Stimulated activated CD4-positive, alpha-beta T cell treated with anti-CD3 and anti-CD28 coated beads, Interleukin-4, amount 100 ng/mL, for 48 hours (primary cell): ENCODE data around the gene CTBP1.

Experiments
- DNase-seq, 2 donors: peaks; one replicate each; pipeline ENCODE4 v3.0.0-alpha.2; 2020; ENCODE audit warnings: low read depth in 2 of 2

The CTBP1 gene

DNA sequence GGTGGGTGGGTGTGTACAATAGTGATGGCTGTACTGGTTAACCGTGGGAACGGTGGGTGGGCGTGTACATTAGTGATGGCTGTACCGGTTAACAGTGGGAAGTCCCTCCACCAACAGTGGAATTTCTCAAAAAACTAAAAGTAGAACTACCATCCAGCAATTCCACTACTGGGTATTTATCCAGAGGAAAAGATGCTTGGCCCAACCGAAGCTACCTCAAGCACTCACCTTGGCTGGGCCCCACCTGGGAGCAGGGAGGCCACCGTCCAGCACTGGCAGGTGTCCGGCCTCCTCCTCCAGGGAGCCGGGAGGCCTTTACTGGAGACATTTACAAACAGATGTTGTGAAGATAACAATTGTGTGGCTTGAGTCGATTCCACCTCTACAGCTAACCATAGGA is 34.8 kb upstream of the CTBP1 start:
- DNase-seq = no peak

DNA sequence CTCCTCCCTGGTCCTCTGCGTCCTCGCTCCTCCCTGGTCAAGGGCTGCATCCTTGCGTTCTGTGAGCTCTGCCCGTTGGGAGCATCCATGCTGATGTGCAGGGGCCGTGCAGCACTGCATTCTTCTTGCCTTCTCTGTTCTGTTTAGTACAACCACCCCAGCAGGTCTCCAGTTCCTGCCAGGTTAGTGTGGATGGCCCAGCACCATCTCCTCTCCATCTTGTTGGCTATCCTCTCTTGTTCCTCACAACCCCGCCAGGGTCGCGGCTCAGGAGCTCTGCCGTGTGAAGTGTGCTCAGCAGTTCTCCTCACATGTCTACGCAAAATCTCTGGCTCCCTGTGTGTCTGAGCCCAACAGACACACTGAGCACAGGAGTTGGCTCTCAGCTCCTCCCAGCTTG is 30.3 kb upstream of the CTBP1 start:
- DNase-seq = no peak

DNA sequence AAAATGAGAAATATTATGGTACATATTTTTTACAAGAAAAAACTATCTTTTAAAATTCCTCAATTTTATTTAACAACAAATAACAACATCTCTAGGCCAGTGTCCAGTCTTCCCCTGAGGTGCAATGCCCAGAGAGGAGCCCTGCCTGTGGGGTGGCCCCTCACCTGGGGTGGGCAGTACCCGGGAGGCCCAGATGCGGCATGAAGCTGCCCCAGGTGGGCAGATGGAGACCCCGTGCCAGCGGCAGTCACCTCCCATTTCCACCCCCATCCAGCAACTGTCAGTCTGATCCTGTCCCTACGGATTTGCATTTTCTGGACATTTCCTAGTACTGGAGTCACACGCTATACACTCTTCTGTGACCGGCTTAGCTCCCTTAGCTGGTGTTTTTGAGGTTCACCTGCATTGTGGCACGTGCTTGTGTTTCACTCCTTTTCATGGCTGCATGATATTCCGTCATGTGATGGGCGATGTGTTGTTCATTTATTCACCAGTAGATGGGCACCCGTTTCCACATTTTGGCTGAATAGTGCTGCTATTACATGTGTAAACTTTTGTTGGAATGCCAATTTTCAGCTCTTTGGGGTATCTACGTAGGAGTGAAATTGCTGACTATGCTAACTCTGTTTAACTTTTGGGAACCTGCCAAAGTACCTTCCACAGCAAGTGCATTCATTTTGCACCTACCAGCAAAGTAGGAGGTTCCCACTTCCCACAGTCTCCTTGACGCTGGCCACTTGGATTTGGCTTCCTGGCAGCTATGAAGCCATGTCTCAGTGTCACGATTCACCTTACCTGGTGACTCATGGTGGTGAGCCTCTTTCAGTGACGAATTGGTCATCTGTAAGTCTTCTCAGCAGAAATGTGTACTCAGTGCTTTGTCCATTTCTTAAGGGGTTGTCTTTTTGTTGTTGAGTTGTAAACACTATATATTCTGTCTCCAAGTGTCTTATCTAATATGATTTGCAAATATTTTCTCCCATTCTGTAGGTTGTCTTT is 29.0 kb upstream of the CTBP1 start:
- DNase-seq = no peak

DNA sequence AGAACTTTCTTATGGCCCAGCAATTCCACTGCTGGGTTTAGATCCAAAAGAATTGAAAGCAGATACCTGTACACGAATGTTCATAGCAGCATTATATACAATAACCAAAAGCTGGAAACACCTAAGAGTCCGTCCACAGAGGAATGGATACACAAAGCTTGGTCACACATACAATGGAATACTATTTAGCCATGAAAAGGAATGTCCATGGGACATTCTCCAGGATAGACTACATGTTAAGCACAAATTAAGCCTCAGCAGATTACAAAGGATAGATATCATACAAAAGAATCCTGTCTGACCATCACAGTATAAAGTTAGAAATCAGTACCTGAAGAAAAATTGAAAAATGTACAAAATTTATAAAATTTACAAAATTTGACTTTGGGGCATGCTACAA is 28.1 kb upstream of the CTBP1 start:
- DNase-seq = no peak

DNA sequence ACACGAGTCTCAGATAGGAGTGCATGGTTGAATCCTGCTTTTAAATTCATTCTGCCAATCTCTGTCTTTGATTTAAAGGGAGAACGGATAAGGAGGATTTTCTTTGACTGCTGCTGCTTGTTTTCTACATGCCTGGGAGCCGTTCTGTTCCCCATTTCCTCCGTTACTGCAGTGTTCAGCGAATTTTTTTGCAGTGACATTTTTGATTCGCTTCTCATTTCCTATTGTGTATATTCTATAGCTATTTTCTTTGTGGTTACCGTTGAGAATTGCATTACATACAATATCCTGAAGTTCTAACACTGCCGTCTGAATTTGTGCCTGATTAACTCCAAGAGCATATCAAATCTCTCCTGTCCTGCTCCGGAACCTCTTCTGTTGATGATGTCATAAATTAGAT is 25.9 kb upstream of the CTBP1 start:
- DNase-seq = no peak

DNA sequence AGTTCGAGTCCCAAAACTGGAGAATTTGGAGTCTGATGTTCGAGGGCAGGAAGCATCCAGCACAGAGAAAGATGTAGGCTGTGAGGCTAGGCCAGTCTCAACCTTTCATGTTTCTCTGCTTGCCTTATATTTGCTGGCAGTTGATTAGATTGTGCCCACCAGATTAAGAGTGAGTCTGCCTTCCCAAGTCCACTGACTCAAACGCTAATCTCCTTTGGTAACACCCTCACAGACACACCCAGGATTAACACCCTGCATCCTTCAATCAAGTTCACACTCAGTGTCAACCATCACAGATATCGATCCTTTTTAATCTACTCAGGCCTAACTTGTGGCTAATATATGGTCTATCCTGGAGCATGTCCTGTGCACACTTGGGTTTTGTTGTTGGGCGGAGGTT is 22.8 kb upstream of the CTBP1 start:
- DNase-seq = no peak

DNA sequence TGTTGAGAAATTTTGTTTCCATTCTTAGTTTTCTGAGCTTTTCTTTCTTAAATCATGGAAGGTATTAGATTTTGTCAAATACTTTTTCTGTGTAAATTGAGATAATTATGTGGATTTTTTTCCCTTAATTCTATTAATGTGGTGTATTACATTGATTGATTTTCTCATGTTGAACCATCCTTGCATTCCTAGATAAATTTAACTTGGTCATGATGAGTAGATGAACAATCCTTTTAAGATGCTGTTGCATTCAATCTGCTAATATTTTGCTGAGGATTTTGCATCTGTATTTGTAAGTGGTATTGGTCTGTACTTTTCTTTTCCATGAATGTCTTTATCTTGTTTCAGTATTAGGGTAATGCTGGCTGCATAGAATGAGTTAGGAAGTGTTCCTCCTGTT is 20.3 kb upstream of the CTBP1 start:
- DNase-seq = no peak

DNA sequence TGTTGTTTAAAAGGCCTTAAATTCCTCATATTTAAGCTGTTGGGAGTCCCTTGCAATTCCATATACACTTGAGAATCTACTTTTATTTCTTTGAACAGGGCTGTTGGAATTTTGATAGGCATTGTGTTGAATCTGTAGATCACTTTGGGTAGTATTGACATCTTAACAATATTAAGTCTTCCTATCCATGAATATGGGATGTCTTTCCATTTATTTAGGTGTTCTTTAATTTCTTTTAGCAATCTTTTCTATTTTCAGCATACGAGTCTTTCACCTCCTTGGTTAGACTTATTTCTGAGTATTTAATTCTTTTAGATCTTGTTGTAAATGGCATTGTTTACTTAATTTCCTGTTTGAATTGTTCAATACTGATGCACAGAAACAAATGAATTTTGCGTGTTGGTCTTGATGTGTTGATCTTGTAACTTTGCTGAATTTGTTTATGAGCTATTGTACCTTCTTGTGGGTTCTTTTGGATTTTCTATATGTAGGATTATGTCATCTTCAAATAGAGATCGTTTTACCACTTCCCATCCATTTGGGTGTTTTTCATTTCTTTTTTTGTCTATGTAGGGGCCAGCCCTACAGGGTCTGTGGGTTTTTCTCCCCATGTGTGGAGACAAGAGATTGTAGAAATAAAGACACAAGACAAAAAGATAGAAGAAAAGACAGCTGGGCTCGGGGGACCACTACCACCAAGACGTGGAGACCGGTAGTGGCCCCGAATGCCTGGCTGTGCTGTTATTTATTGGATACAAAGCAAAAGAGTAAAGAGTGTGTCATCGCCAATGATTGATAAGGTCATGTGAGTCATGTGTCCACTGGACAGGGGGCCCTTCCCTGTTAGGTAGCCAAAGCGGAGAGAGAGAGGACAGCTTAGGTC is 18.2 kb upstream of the CTBP1 start:
- no peak for DNase-seq

DNA sequence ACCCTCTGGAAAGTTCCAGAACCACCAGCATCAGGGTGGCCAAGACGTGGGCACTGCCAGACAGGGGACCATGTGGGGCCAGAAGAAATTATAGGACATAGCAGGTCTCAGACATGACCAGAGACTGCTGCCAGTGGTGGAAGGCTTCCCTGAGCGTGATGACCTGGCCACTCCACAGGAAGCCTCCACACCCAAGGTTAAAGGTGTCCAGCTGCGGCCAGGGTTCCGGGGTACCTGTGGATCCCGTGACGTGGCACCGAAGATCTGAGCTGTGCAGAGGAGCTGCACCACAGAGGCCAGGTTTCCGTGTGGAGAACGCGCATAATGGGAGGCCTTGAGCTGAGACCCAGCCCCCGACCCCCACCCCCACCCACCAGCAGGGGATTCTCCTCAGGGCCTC is 16.4 kb upstream of the CTBP1 start:
- no peak for DNase-seq

DNA sequence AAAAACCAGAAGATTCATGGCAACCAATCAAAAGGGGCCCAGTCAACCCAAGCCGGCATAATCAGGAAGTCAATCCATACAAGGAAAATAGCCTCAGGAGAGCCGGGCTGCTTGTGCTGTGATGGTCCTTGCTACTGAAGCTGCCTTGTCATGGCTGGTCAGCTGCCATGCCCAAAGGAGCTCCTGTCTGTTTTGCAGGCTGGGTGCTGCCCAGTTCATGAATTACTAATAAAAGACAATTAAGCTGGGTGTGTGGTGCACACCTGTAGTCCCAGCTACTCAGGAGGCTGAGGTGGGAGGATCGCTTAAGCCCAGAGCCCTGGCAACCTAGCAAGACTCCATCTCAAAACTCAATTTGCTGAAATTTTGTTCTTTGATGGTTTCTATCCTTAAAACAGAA is 16.0 kb upstream of the CTBP1 start:
- DNase-seq = no peak

DNA sequence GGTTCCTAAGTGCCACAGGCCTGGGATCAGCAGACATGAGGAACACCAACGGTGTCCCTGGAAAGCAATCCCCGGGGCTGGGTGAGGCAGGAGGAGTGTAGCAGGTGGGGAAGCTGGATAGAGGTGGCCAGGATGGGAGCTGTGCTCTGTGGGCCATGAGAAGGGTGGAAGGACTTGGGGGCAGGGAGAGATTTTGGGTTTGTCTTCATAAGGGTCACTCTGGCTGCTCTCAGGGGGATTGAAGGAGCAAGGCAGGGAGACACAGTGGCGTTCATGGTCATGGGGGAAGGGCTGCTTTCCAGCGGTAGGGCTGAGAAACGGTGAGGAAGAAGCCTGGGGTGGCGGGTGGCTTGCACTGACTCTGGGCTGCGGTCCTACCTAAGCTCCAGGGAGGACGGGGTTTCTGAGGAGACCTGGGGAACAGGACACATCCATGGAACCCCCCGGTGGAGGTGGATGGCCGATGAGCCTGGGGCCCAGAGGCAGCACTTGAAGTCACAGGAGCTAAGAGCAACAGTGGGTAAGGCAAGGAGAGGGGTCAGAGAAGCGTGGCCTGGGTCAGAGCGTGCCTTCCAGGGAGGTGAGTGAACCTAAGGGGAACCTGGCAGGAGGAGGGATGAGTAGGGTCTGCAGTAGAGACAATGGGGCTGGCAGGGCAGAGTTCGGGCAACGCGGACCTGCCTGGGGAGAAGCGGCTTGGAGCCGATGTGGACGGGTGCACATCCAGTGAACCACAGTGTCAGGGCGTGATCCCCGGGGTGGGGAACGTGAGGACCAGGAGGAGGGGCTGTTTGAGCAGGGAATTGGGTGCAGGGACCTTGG is 12.4 kb upstream of the CTBP1 start:
- DNase-seq = no peak

DNA sequence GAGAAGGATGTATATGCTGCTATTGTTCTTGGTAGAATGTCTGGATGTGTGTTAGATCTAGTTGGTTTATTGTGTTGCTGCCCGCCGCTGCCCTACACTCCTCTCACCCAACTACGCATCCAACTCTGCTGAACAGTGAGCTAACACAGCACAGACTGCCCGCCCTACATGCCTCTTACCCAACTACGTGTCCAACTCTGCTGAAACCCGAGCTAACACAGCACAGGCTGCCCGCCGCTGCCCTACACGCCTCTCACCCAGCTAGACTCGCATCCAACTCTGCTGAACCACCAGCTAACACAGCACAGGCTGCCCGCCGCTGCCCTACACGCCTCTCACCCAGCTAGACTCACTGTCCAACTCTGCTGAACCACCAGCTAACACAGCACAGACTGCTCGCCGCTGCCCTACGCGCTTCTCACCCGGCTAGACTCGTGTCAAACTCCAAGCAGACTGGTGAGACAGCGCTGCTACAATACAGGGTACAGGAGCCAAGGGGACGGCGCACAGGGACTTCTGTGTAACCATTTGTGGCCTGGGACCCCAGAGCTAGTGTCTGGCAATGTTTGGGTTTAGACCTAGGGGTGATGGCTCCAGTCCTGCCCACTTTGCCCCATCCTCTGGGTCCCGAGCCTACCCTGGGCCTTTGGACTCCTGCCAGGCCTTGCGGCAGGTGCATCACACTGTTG is 11.6 kb upstream of the CTBP1 start:
- DNase-seq = no peak

DNA sequence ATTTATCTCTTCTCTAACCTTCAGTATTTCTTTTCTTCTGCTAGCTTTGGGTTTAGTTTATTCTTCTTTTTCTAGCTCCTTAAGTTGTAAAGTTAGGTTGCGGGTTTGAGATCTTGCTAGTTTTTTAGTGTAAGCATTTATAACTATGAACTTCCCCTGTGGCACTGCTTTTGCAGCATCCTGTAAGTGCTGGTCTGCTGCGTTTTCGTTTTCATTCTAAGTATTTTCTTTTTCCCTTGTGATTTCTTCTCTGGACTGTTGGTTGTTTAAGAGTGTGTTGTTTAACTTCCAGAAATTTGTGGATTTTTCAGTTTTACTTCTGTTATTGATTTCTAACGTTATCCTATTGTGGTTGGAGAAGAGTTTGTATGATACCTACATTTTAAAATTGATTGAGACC is 11.0 kb upstream of the CTBP1 start:
- no peak for DNase-seq

DNA sequence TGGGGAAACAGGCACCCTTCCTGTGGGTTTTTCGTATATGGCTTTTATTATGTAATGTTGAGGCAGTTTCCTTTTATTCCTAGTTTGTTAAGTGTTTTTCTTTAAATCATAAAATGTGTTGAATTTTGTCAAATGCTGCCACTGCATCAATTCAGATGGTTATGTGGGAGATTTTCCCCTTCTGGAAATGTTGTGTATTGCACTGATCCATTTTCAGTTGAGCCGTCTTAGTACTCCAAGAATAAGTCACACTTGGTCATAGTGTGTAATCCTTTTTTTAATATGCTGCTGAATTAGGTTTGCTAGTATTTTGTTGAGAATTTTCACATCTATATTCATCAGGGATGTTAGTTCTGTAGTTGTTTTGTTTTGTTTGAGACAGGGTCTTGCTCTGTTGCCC is 9.5 kb upstream of the CTBP1 start:
- no peak for DNase-seq

DNA sequence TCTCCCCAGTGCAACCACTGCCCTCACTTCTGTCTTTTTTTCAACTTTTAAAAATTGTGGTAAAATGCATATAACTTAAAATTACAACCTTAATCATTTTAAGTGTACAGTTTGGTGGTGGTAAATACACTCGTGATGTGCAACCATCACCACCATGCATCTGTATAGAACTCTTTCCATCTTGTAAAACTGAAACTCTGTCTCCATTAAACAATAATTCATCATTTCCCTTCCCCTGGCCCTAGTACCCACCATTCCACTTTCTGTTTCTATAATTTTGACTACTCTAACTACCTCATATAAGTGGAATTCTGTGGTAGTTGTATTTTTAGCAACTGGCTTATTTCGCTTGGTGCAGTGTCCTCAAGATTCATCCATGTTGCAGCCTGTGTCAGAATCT is 6.8 kb upstream of the CTBP1 start:
- no peak for DNase-seq

DNA sequence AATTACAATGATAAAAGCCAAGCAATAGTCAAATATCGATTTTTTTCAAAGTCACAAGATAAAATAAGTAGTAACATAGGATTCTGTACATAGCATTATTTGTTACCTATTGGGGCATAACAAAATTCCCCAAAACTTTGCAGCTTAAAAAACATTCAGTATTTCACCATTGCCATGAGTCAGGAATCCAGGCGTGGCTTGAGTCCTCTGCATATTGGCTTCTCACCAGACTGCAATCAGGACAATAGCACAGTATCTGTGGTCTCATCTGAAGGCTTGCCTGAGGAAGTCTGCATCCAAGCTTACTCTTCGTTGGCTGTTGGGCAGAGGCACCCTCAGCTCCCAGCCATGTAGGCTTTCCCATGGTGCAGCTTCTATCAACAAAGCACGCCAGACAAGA is 6.2 kb upstream of the CTBP1 start:
- no peak for DNase-seq

DNA sequence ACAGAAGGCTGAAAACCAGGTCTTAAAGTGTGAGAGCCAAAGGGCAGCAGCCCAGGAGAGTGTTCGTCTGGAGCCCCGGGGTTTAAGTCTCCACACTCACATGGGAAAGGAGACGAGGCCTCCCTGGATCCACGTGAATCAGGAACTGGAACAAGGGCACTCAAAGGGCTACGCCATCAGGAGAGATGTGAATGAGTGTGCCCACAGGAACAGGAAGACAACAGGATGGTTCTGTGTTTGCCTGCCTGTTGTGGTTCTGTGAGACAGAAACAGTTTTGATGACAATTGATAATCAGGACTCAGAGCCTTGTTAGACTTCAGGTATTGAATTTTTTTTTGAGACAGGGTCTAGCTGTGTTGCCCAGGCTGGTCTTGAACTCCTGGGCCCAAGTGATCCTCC is 4.9 kb upstream of the CTBP1 start:
- no peak for DNase-seq

DNA sequence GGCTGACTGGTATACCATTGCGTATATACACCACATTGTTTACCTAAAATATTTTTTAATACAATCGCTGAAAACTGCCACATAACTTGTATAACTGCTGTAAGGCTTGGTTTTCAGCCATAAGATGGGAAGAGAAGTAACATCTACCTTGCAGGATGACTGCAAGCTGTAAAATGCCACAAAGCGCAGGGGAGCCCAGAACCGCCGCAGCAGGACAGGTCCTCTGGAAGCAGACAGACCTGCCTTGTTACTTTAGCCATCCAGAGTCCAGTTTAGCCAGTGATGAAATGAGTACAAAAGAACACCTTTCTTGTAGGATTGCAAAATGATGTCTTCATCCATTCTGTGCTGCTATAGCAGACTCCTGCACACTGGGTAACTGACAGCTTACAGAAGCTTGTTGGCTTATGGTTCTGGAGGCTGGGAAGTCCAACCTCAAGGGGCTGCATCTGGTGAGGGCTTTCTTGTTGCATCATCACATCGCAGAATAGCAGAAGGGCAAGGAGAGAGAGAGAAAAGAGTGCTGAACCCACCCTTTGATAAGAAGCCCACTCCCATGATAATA is 4.1 kb upstream of the CTBP1 start:
- no peak for DNase-seq

DNA sequence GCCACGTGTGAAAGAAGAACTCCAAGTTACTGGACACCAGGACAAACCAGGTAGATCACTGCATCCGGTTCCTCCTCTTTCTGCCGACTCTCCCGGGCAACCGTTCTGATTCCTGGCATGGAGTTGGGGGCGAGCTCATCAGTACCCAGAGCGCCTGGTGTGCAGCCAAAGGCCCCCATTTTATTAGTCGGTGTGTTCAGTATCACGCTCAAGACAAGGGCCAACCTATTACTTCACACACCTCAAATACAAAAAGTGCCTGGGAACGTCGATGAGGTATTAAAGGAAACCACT is 2.8 kb upstream of the CTBP1 start:
- no peak for DNase-seq

DNA sequence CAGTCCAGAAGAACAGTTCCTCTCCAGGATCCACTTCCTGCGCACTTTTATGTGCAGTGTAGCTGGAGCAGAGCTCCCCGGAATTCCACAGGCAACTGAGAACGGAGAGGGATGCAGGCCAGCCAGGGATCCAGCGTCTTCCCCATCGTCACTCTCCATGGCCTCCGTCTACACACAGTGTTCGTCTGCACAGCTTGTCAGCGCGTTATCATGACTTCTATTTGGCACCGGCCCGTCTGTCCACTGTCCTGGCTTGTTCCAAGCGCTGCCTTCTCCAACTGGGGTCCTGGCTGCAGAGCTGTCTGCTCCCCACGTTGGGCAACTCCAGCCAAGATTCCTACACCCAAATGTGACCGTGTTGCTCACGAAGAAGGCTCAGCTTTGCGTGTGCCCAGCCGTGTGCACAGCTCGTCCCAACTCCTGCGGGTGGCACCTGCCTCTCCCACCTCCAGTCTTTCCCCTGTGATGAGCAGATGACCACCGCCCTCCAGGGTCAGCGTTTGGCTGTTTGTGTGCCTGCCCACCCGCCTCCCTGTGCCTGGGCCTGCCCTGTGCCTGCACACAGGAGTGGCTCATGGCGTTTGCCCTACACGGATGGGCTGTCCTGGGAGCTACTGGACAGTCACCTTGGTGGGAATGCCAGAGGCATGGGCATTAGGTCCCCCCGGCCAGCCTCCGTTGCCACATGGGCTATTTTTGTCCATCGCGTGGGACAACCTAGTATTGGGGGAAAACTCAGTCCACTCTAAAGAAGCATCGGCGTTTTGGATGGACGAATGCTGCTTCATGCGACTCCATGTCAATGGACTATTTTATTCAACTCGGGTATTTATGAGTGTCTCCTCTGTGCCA is 2.2 kb upstream of the CTBP1 start:
- no peak for DNase-seq

DNA sequence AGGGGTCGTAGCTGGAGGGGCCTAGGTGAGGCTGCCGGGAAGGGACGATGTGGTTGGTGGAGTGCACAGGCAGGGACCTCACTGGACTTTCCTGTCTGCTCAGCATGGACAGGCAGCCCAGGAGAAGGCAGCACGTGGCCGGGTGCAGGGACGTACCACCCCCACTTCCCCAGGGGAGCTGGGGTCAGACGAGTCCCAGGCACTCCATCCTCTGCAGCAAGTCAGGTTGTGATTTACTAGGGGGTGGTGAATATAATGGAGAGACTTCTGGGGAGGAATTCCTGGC is 1.5 kb upstream of the CTBP1 start:
- no peak for DNase-seq
